HepG2 (cell line): ENCODE results near the gene EIF4G3. TPM values are rescaled to one million over a fixed set of nuclear protein-coding genes. Genes with fewer than 3 reads are reported as not detected.

Experiments used
- ATAC-seq: fragments of 200-7000 bp; cut with Tn5 transposase; 3 replicates; pipeline ENCODE4 v1.9.1; 2020; ENCODE audit warnings: mild to moderate bottlenecking, moderate library complexity
- BruUV-seq: library from RNA; stranded (reverse); fragments of 400-500 nt; replicated peaks from 2 replicates; lab custom pipeline; 2021; lab: Mats Ljungman, UMichigan
- CTCF ChIA-PET: fragments of 300-600 bp; formaldehyde crosslinking; extraction: SDS; loops from one replicate; lab custom pipeline; 2021; ENCODE audit warnings: low total read pairs, inconsistent platforms, low intra/inter-chr PET ratio; lab: Yijun Ruan, JAX
- POLR2A ChIA-PET: fragments of 350-600 bp; sonication (Branson Sonifier 250); formaldehyde crosslinking; loops from one replicate; lab custom pipeline; 2020; ENCODE audit warnings: antibody characterized with exemption, inconsistent platforms; lab: Yijun Ruan, JAX
- DNase-seq: peaks from one replicate; pipeline ENCODE4 v3.0.0-alpha.2; 2015; ENCODE audit warnings: low spot score
- FAIRE-seq: peaks from 3 replicates; lab custom pipeline; 2011; peaks lifted over from hg19 to GRCh38; lab: Jason Lieb, UNC
- H2AFZ ChIP-seq: one replicate; pipeline ENCODE4 v1.6.1; 2011; ENCODE audit warnings: low read length, inconsistent platforms
- H3K27ac ChIP-seq: fragments of 300-600 bp; 3 replicates; pipeline ENCODE4 v1.8.0; 2011; ENCODE audit warnings: mixed run types, mild to moderate bottlenecking, mixed read lengths, low read length, inconsistent platforms; ENCODE audit not compliant: insufficient read depth; ENCODE audit errors: extremely low read length
- H3K27me3 ChIP-seq, 2 experiments: fragments of 200-600 bp in 1 of 2; 2 replicates in 1 of 2; 3 replicates in 1 of 2; pipeline versions ENCODE4 v1.6.0 to v1.8.0; 2011; ENCODE audit warnings: low read length in 2 of 2, mild to moderate bottlenecking in 2 of 2, moderate library complexity in 2 of 2, inconsistent platforms in 1 of 2; ENCODE audit not compliant: insufficient read depth in 2 of 2, control insufficient read depth in 1 of 2
- H3K36me3 ChIP-seq, 2 experiments: fragments of 200-600 bp in 1 of 2; replicated peaks in 1 of 2; 2 replicates in 1 of 2; 3 replicates in 1 of 2; pipeline versions ENCODE4 v1.5.1 to v1.8.0; 2011; ENCODE audit warnings: low read length in 2 of 2, inconsistent platforms in 1 of 2; ENCODE audit not compliant: insufficient read depth in 2 of 2, control insufficient read depth in 1 of 2
- H3K4me1 ChIP-seq: 2 replicates; pipeline ENCODE4 v1.5.1; 2012; ENCODE audit warnings: low read length, inconsistent platforms; ENCODE audit not compliant: insufficient read depth
- H3K4me2 ChIP-seq: 2 replicates; pipeline ENCODE4 v1.6.0; 2011; ENCODE audit warnings: low read depth, low read length, inconsistent platforms
- H3K4me3 ChIP-seq, 3 experiments: fragments of 200-600 bp in 1 of 3; sonication (generic), shearing (Covaris generic) in 1 of 3; replicated peaks in 1 of 3; 2 replicates each; pipeline ENCODE4 v1.5.1; 2011 to 2016; ENCODE audit warnings: low read length in 3 of 3, inconsistent platforms in 2 of 3, low read depth in 2 of 3, mild to moderate bottlenecking in 2 of 3, control low read depth in 1 of 3, mixed read lengths in 1 of 3; ENCODE audit not compliant: insufficient read depth in 1 of 3
- H3K79me2 ChIP-seq: one replicate; pipeline ENCODE4 v1.6.1; 2011; ENCODE audit warnings: low read length, inconsistent platforms; ENCODE audit not compliant: insufficient read depth
- H3K9ac ChIP-seq: 2 replicates; pipeline ENCODE4 v1.6.0; 2011; ENCODE audit warnings: mild to moderate bottlenecking, low read depth, low read length, inconsistent platforms; ENCODE audit not compliant: insufficient read depth
- H3K9me3 ChIP-seq: 2 replicates; pipeline ENCODE4 v1.5.1; 2012; ENCODE audit warnings: mild to moderate bottlenecking, low read length
- H4K20me1 ChIP-seq: 2 replicates; pipeline ENCODE4 v1.6.0; 2011; ENCODE audit warnings: inconsistent platforms, mild to moderate bottlenecking, low read length, moderate library complexity; ENCODE audit not compliant: insufficient read depth
- ARID2 ChIP-seq: sonication (generic); formaldehyde crosslinking; IDR thresholded peaks from 2 replicates; pipeline ENCODE4 v1.8.1; 2022; ENCODE audit warnings: mild to moderate bottlenecking, missing genetic modification reagents, borderline replicate concordance
- TEAD3 ChIP-seq: optimal IDR thresholded peaks from 2 replicates; pipeline ENCODE3; 2016; ENCODE audit warnings: borderline replicate concordance
- TEF ChIP-seq: sonication (generic); formaldehyde crosslinking; IDR thresholded peaks from 2 replicates; pipeline ENCODE4 v1.5.0; 2020; ENCODE audit warnings: missing genetic modification reagents
- ZKSCAN8 ChIP-seq: IDR thresholded peaks from 2 replicates; pipeline ENCODE4 v1.6.1; 2016; ENCODE audit warnings: borderline replicate concordance, missing genetic modification reagents, missing compliant biosample characterization
- ZNF121 ChIP-seq: sonication (generic); formaldehyde crosslinking; IDR thresholded peaks from 2 replicates; pipeline ENCODE4 v1.5.0; 2020; ENCODE audit warnings: mild to moderate bottlenecking, missing genetic modification reagents
- WGBS: methylation state at CpG from one replicate; pipeline ENCODE4 v1.1.6; 2017; ENCODE audit warnings: low lambda C conversion rate; 5-methylcytosine and 5-hydroxymethylcytosine counted together
- in situ Hi-C: cut with HindIII; loops from 2 replicates; pipeline ENCODE4 v1.10.0; 2017; ENCODE audit warnings: low pct_unique_long_range_greater_than_20kb; ENCODE audit not compliant: extremely low pct_ligation_motif_present
- intact Hi-C: fragments of 100-400 bp; cut with micrococcal nuclease; formaldehyde crosslinking; loops from one replicate; pipeline ENCODE4 v1.10.0; 2022; ENCODE audit not compliant: unreplicated experiment
- polyA plus RNA-seq, 8 experiments: library from polyadenylated mRNA; depleted of rRNA in 3 of 8; stranded (reverse) in 7 of 8; unstranded in 1 of 8; fragments of >200 nt; fragmentation: Illumina TruSeq in 4 of 8; extraction: Trizol in 4 of 8; gene quantifications; 2 replicates each; pipeline versions ENCODE4 v1.2.1 to v1.2.3, GENCODE V29; 2011 to 2016; ENCODE audit warnings: low read depth in 4 of 8, missing spikeins in 1 of 8, mixed read lengths in 1 of 8; ENCODE audit not compliant: insufficient read depth in 1 of 8
- total RNA-seq, 5 experiments: library from RNA; depleted of rRNA; stranded (reverse); fragments of >200 nt; fragmentation: Illumina TruSeq; extraction: Trizol; gene quantifications; 2 replicates each; pipeline ENCODE4 v1.2.3, GENCODE V29; 2016; ENCODE audit warnings: low read depth in 1 of 5

Gene EIF4G3
- total and polyA plus RNA-seq, 2 of the 13 experiments (the other 11 are each of a cell fraction or from before 2014, with no cell fraction given) = 22.2 to 27.6 TPM

GRCh38 chr1:21082073-21082472 lies 94.6 kb downstream of the EIF4G3 start:
- no peaks in the 10 kb centered on the region for H3K9me3 ChIP-seq
- no peak overlapping the region for H3K9ac ChIP-seq
- no peaks in the 10 kb centered on the region for H3K4me1 ChIP-seq
- H3K36me3 ChIP-seq = peaks cover 3 to 7% of the 10 kb centered on the region in 2 experiments; a peak in 2 of 5 replicates
- no peaks in the 10 kb centered on the region for H3K27me3 ChIP-seq
- WGBS = 97% methylated on average over 6 of the region's 6 CpGs
- DNase-seq = no peak
- H3K4me3 ChIP-seq = no peak overlapping the region
- H3K79me2 ChIP-seq = no peaks in the 10 kb centered on the region
- ChIA-PET POLR2A (no interaction called here), CTCF (no interaction called here)
- no peak overlapping the region for H2AFZ ChIP-seq
- intact Hi-C loops (no loop called here), in situ Hi-C loops (no loop called here)
- no peaks in the 10 kb centered on the region for H4K20me1 ChIP-seq
- BruUV-seq = no TSS peak
- no peak overlapping the region for H3K4me2 ChIP-seq
- H3K27ac ChIP-seq = no peak overlapping the region
- ATAC-seq = no peak
- no peak for TF ChIP-seq ARID2 (CRISPR knock-in tag)
- no peak for FAIRE-seq

GRCh38 chr1:21077085-21077484 lies 99.6 kb downstream of the EIF4G3 start:
- ATAC-seq = no peak
- FAIRE-seq = no peak
- TF ChIP-seq ZKSCAN8 (no peak), ZNF121 (peak; percentile 62; the same call in 1 of the 2 replicates), TEAD3 (CRISPR knock-in tag) (no peak), TEF (CRISPR knock-in tag) (no peak)
- TF ChIP-seq, all 625 proteins: peak for 1

More at GRCh38 chr1:21077085-21077484, 99.6 kb downstream of the EIF4G3 start:
- Histone ChIP-seq H3K4me1 (no peaks in the 10 kb centered on the region), H3K27me3 (no peaks in the 10 kb centered on the region), H3K9me3 (no peaks in the 10 kb centered on the region), H4K20me1 (no peaks in the 10 kb centered on the region), H3K79me2 (no peaks in the 10 kb centered on the region), H3K36me3 (peaks cover 3 to 8% of the 10 kb centered on the region in 2 experiments; a peak in 3 of 5 replicates), H3K27ac (no peak overlapping the region), H2AFZ (no peak overlapping the region), H3K4me3 (no peak overlapping the region), H3K4me2 (no peak overlapping the region), H3K9ac (no peak overlapping the region)
- BruUV-seq = no TSS peak
- in situ Hi-C loops (no loop called here), intact Hi-C loops (no loop called here)
- no peak for DNase-seq
- ChIA-PET POLR2A (no interaction called here), CTCF (no interaction called here)
